OCI-LY7 (cell line): ENCODE results near the gene MRC1.

Experiments used
- CTCF ChIP-seq: fragments of 200-600 bp; sonication (generic); conservative IDR thresholded peaks from 2 replicates; pipeline ENCODE4 v1.5.1; 2014; ENCODE audit warnings: mild to moderate bottlenecking, antibody characterized with exemption, low read length, moderate library complexity, mixed read lengths
- EZH2phosphoT487 ChIP-seq: fragments of 200-600 bp; sonication (generic); IDR thresholded peaks from 2 replicates; pipeline ENCODE4 v1.6.1; 2018; ENCODE audit warnings: low read depth, borderline replicate concordance, mild to moderate bottlenecking, mixed run types, antibody characterized with exemption, low read length, moderate library complexity, mixed read lengths

- TF ChIP-seq CTCF (no peak), EZH2phosphoT487 (no peak)
Measured at GRCh38 chr10:17951868-17952371, 142.8 kb downstream of the MRC1 start, which contains the start of gene SLC39A12.
